ENCODE measurements around the gene FFAR1.

- no peak for TF ChIP-seq POLR2A (IDR thresholded peaks at IDR 0.05)
- no peak for TF ChIP-seq CTCF (IDR thresholded peaks at IDR 0.05)
Observed at GRCh38 chr19:35309481-35310279, 38.0 kb upstream of the FFAR1 start.
